GM12801 (cell line): ENCODE data around the gene GLO1.

Experiments
- TF ChIP-seq, protein P1 (sequence below): IDR thresholded peaks from one replicate; pipeline ENCODE4 v1.5.1; 2011; ENCODE audit warnings: control low read depth; ENCODE audit not compliant: insufficient read length; ENCODE audit errors: extremely low read depth

The GLO1 gene

DNA sequence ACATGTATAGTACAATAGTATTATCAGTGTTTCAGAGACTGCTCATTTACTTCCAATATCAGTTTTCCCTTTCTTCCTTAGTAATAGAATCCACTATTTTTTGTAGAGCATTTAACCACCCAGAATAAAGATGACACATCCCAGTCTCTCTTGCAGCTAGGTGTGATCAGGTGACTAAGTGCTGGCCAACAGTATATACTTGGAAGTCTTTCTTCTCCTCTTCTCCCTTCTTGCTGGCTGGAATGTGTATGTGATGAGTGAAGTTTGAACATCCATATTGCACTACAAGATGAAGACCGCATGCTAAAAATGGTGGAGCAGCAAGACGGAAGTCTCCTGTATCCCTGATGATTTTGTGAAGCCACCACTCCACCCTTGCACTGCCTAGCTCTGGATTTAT lies 48.7 kb downstream of the GLO1 start:
- TF ChIP-seq, protein P1, sequence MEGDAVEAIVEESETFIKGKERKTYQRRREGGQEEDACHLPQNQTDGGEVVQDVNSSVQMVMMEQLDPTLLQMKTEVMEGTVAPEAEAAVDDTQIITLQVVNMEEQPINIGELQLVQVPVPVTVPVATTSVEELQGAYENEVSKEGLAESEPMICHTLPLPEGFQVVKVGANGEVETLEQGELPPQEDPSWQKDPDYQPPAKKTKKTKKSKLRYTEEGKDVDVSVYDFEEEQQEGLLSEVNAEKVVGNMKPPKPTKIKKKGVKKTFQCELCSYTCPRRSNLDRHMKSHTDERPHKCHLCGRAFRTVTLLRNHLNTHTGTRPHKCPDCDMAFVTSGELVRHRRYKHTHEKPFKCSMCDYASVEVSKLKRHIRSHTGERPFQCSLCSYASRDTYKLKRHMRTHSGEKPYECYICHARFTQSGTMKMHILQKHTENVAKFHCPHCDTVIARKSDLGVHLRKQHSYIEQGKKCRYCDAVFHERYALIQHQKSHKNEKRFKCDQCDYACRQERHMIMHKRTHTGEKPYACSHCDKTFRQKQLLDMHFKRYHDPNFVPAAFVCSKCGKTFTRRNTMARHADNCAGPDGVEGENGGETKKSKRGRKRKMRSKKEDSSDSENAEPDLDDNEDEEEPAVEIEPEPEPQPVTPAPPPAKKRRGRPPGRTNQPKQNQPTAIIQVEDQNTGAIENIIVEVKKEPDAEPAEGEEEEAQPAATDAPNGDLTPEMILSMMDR = no peak

DNA sequence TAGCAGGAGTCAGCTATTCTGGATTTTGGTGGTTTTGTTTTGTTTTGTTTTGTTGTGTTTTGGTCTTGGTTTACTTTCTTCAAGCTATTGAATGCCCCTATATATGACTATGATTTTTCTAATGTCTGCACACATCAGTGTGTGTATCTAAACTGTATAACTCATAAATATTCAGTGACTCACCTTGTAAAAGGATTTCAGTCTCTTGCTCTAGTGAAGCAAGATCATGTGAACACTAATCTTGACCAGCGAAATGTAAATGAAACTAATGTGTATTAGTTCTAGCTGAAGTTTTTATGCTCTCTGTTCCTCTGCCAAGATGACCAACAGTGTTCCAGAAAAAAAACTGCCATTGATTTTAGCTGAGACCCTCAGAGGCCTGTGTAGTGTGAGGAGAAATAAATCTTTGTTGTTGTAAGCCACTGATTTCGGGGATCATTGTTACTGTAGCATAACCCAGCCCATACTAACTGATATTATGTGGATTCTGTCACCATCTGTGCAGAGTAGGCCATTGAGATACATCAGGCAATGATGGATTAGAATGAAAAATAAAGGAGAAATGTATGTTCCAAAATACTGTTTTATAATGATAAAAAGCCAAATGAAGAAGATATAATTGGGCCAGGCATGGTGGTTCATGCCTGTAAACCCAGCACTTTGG lies 51.7 kb downstream of the GLO1 start:
- TF ChIP-seq, protein P1 = no peak

DNA sequence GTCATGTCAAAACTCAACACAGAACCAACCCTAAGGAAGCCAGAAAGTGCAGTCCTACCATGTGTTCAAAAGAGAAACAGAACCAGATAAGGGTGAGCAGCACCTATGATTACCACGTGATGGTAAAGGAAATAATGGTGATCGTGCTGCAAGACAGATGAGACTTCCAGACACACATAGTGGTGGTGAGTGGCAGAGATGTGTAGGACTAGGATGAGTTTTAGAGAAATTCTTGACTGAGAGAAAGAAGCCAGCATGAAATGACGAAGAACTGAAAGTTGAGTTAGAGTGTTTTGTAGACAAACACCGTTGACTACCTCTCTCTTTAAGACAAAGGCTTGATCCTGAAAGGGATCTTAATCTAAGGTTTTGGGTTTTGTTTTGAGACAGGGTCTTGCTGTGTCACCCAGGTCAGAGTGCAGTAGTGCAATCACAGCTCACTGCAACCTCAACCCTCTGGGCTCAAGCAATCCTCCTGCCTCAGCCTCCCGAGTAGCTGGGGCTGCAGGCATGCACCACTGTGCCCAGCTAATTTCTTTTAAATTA lies 52.7 kb downstream of the GLO1 start:
- TF ChIP-seq, protein P1 = no peak

DNA sequence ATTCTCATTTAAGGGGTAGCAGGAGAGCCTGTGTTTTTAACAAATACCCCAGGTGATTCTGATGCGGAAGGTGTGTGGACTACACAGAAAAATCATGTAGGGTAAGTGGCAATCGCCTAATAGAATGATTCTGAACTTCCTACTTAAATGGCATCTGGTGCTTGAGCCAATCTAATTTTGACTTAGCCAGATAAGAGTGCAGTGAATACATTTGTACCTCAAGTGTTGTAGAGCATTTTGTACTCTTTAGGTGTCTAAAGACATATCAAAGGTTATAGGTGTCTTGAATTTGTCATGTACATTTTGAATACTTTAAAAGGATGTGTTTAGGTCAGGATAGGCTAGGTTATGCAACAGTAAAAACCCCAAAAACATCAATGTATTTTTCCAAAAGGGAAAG lies 53.2 kb downstream of the GLO1 start:
- TF ChIP-seq, protein P1 = no peak

DNA sequence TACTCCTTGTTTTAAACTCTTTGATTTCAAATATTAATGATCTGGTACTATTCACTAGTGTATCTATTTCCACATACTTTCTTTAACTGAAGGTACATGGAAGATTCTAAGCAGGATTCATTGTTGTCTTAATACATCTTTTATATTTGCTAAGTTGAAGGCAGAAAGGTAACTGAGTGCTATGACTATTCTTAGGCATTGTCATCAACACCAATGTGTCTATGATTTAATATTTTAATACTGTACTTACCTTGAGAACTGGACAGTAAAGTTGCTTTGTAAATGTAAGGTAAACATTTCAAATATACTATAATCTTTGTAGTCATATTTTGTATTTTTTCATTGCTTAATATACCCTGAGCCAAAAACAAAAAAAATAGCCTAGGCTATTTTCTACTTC lies 54.3 kb downstream of the GLO1 start:
- TF ChIP-seq, protein P1 = no peak

DNA sequence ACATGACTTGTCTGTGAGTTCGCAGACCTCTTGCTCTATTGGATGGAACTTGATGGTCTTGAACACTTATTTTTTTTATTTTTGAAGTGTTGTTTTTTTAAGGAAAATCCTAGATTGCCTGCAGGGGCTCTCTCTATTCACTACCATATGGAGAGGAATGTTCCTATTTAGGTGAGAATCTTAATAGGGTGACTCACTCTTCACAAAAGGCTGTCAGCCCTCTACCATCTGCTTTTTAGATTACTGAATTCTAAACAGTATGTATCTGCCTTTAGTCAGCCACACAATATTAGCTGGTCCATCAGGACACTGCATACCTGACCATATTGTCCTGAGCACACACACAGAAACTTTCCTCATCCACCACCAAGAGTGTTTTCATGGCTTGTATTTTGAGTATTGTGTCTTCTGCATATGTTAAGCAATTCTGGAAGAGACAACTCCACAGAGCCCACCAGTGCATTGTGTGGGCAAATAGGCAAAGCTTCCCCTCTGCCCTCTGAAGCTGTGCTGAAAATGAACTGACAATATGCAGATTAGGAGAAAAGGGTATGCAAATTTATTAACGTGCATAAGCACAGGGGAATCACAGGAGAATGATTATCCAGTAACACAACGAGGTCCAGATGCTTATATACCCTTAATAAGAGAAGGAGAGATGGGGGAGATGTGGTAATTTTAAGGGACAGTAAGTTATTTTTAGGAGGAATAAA lies 56.6 kb downstream of the GLO1 start:
- TF ChIP-seq, protein P1 = no peak

DNA sequence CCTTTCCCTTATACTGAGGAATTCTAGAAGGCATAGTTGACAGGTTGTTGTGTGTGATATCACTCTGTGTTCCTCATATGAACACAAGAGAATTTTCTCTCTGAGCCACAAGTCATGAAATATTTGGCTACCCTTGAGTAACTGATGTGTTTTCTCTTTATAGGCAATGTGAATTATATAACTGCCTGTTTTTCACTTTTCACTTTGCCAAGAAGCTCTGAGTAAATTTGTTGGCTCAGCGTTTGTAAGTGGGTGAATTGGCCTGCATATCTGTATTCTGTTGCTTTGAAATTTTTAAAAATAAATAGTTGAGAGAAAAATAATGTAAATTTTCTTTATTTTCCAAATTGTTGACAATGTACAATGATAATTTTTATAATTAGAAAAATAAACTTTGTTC lies 58.0 kb downstream of the GLO1 start:
- TF ChIP-seq, protein P1 = no peak
